Globus pallidus (tissue), 1 donor: ENCODE data around the gene KMT2B.
"Not testable (repeated sequence)": the region's sequence is repeated elsewhere in the genome, so short reads cannot be mapped to it uniquely, and the experiment has no call there.

Experiments used
- DNase-seq: peaks from one replicate; pipeline ENCODE4 v3.0.0-alpha.2; 2015; ENCODE audit warnings: low spot score

Gene KMT2B

DNA sequence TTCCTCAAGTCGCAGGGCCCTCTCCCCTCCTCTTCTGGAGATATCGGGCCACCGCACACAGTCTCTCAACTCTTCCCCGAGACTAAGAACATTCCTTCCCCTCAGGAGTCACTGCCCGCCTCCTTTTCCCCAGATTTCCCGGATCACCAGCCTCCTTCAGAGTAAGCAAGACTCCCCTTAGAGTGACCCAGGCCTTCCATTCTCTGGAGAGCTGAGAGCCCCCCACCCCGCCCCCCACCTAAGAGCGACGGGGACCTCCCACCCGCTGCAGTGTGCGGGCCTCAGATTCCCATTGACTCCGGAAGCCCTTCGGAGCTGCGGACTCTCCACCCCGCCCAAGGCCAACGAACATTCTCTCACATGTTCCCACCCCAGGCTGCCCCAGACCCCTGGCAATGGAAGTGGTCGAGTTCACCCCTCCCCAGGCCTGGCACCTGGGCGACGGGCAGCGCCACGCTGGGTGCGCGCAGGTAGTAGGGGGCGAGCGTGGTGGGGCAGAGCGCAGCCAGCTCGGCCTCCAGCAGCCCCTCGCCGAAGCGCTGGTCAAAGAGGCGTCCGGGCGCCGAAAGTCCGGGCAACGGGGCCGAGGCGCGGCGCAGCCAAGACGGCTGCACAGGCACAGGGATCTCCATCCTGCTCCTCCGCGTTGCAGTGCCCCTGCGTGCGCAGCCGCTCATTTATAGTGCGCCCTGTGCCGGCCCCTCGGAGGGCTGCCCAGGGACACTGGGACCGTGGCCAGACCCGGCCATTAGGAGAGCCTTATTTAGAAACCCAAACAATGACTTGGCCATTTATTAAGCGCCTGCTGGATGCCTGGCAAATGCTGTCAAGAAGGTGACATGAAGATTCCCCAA lies 38.8 kb downstream of the KMT2B start, which contains the start of gene HSPB6:
Gene HSPB6 (minus strand): TSS at position 653 of the 854 bp plus-strand sequence. CDS start 21 bp downstream, at position 632.
- DNase-seq: no peak

GRCh38 chr19:35757231-35757748 lies 39.5 kb downstream of the KMT2B start:
- no peak for DNase-seq

GRCh38 chr19:35757749-35758608 lies 40.2 kb downstream of the KMT2B start, which contains the start of gene PROSER3:
PROSER3 (plus strand) TSS chr19:35758176; CDS start chr19:35758216, 40 bp downstream.
- peak; percentile 99 for DNase-seq

- DNase-seq: no peak
Observed at GRCh38 chr19:35759697-35760096, 41.9 kb downstream of the KMT2B start.

- no peak for DNase-seq
Observed at GRCh38 chr19:35760711-35761349, 43.0 kb downstream of the KMT2B start.

DNA sequence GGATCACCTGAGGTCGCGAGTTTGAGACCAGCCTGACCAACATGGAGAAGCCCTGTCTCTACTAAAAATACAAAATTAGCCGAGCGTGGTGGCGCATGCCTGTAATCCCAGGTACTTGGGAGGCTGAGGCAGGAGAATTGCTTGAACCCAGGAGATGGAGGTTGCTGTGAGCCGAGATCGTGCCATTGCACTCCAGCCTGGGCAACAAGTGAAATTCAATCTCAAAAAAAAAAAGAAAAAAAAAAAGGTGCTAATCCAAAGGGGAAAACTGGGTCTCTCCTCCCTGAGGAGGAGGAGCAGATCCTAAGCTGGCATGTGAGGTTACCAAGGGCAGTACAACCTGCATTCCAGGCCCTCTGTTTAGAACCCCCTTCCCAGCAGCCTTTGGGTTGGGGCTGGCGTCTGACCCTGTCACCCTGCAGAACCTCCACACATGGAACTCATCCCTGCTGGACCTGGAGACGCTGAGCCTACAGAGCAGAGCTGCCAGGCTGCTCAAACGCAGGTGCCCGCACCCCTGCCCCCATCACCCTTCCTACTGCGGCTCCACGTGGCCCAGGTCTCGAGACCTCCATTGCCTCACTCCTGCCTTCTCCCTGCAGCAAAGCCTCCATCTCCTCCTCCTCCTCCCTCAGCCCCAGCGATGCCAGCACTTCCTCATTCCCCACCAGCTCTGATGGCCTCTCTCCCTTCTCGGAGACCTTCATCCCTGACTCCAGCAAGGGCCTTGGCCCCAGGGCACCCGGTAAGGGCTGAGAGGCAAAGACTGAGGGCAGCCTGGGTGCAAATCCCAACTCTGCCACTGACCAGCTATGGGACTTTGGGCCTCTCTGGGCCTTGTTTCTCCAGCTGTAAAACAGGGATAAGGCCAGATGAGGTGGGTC lies 46.9 kb downstream of the KMT2B start:
- DNase-seq: no peak

DNA sequence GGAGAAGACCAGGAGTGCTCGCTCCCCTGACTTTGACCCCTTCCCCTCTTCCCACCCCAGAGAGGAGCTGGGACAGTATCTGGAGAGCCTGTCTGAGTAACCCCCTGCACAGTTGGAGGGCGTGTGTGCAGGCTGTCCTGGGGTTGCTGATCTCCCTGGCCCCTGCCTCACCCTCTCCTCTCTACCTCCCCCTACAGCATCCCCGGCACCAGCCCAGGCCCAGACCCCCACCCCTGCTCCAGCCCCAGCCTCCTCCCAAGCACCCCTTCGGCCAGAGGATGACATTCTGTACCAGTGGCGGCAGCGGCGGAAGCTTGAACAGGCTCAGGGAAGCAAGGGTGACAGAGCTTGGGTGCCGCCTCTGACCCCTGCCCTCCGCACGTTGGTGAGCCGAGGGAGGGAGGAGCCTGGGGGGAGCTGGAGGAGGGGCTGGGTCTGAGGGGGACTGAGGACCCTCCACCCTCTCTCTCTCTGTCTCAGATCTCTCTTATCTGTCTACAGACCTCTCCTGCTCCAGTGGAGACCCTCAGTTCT lies 48.8 kb downstream of the KMT2B start:
- DNase-seq: no peak

DNA sequence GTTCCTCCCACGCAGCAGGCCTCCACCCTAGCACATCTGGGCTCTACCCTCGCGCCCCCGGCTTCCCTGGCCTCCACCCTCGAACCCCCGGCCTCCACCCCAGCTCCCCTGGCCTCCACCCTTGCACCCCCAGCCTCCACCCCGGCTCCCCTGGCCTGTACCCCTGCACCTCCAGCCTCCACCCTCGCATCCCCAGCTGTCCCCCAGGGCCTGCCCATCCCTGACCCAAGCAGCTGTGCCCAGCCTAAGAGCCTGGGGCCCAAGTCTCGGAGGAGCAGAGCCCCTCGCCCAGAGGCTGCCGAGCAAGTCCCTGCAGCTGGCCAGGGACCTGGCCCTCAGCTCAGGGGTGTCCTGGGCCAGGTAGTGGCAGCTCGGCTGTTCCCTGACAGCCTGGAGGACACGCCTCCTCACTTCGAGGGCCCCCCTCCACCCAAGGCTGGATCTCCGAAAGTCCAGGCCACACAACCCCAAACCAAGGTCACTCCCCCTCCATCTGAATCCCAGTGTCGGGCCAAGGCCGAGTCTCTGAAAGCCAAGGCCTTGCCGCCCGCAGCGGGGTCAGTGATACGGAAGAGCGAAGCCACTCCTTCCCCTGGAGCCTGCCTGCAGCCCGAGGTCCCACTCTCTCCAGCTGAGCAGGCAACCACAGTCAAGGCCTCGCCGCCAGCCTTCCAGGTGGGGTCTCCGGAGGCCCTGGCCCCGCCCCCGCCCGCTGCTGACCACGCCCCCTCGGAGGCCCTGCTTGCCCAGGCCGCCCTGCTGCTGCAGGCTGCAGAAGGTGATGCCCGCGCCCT lies 49.7 kb downstream of the KMT2B start:
- DNase-seq: no peak

GRCh38 chr19:35768082-35768421 lies 50.2 kb downstream of the KMT2B start:
- no peak for DNase-seq

DNA sequence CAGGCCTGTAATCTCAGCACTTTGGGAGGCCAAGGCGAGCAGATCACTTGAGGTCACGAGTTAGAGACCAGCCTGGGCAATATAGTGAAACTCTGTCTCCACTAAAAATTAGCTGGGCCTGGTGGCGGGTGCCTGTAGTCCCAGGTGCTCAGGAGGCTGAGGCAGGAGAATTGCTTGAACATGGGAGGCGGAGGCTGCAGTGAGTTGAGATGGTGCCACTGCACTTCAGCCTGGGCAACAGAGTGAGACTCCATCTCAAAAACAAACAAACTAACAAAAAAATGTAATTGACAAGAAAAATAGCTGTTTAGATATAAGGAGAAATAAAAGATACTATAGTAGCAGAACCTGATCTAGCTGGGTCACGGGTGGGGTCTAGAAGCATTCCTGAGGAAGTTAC lies 54.6 kb downstream of the KMT2B start:
- not testable (repeated sequence) for DNase-seq

DNA sequence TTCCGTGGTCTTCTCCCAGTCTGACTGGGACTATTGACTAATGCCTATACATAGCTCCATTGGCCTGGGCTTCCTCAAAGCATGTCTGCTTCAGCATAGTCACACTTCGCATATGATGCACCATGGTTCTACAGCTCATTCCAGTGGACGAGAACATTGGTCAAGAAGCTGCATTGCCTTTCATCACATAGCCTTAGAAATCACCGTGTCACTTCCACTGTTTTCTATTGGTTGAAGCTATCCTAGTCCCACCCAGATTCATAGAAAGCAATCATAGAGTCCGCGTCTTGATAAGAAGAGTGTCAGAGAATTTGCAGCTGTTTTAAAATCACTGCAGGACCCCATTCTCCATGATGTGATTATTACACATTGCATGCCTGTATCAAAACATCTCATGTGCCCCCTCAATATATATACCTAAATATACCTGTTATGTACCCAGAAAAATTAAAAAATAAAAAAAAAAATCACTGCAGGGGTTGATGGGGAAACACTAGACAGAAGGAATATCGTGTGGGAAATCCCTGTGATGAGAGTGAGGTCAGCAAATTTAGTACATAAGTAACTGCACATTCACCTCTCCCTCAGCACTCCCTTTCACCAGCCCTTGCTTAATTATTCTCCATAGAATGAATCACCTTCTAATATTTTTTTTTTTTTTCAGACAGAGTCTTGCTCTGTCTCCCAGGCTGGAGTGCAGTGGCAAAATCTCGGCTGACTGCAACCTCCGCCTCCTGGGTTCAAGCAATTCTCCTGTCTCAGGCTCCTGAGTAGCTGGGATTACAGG lies 55.4 kb downstream of the KMT2B start:
- no peak for DNase-seq

GRCh38 chr19:35774274-35775045 lies 56.7 kb downstream of the KMT2B start:
- no peak for DNase-seq

- DNase-seq: no peak
Observed at GRCh38 chr19:35775046-35775297, 57.2 kb downstream of the KMT2B start.

DNA sequence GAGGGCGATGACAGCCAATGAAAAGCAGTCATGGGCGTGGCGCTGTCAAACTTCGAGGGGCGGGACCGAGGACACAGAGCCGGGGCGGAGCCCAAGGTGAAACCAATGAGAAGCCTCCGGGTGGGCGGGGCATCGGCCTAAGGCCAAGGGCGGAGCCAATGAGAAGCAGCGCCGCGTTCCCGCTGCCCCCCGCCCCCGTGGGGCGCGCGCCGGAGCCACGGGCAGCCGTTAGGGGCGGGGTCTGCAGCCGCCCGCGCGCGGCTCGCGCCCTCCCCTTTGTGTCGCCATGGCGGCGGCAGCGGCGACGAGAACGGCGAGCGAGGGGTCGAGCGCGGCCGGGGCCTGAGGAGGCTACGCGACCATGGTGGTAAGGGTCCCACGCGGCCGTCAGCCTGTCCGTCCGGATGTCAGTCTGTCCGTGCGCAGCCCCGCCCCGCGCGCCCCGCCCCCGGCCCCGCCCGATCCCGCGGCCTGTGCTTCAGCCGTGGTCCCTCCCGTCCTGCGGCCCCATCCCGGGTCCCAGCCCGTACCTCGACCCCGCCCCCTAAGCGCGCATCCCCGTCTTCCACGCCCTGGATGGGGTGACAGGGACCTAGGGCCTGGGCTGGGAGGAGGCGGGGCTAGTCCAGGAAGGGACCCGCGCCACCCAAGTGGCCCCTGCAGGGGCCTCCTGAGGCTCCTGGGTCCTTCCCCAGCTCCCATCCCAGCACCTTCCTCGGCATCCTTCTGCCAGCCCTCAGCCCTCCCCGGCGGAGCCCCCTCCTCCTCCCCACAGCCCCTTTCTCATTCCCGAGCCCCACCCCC lies 57.7 kb downstream of the KMT2B start, which contains the start of gene ARHGAP33:
Gene ARHGAP33 (plus strand): TSS at position 267 of the 804 bp plus-strand sequence. CDS start 95 bp downstream, at position 362.
- DNase-seq: peak; percentile 97

DNA sequence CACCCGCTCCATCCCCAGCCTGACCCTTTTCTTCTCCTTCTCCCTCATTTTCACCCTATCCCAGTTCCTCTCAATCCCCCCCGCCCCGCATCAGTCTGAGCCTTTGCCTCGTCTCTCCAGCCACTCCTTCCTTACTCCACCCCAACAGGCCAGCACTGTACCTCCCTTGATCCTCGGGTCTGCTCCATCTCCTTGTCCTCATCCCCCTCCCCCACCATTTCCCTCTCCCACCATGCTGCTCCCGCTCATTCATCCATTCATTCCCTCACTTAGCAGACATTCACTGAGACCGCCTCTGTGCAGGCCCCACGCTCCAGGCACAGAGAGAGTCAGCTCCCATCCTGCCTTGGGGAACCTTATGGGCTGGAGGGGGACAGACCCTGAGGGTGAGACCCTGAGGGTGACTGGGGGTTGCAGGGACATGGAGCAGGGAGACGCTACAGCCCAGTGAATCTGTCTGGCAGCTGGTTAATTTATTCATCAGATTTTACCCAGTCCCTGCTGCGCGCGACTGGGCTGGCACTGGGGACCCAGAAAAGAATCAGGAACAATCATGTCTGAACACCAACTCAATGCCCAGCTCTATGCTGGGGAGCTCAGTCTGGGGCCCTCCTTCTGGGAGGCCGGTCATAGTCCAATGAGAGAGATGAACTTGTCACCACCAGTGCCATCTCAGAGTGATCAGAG lies 58.4 kb downstream of the KMT2B start:
- peak; percentile 20 for DNase-seq

DNA sequence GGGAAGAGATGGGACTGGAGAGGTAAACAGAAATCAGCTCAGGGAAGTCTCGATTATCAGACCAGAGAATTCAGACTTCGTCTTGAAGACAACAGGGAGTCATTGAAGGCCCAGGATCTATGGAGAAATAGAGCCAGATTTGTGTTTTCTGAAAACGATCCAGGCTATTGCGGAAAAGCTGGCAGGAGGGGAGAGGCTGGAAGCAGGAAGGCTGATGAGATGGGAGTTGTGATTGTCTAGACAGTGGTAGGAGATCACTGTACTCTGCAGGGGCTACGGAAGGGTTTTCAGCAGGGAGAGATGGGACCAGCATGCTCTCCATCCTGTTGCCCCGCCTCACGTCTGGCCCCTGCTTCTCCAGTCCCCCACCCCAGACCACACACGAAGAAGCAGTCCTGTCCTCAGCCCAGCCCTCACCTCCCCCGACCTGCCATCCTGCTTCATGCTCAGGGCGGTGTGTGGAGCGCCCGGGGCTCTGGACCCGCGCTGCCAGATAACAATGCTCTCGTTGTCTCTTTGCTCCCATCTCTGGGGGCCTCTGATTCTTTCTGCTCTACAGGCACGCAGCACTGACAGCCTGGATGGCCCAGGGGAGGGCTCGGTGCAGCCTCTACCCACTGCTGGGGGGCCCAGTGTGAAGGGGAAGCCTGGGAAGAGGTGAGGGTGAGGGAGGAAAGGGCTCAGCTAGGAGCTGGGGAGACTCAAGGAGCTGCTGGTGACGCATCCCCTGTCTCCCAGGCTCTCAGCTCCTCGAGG lies 59.5 kb downstream of the KMT2B start:
- DNase-seq: peak; percentile 79
